ENCODE results near the gene SPATA13. TPM values are rescaled to one million over a fixed set of nuclear protein-coding genes. Genes with fewer than 3 reads are reported as not detected.
A peak's percentile ranks its signal among the peaks of the same experiment; 100 is the strongest.

SPATA13 gene
- total RNA-seq, 1 donor from 2014 or later, result 20.1 TPM

- H3K27me3 ChIP-seq, result no peaks in the 10 kb centered on the region
- no peak overlapping the region for H3K27ac ChIP-seq
- no peak overlapping the region for H3K4me3 ChIP-seq
- no peak for DNase-seq (ENCODE audit: extremely low spot score in 2 of 2)
- no peak for TF ChIP-seq POLR2AphosphoS5 (IDR thresholded peaks at IDR 0.05; ENCODE audit: insufficient read depth in 1 of 2, low read depth in 1 of 2)
- peaks cover 14% of the 10 kb centered on the region for H3K4me1 ChIP-seq
- no peaks in the 10 kb centered on the region for H3K9me3 ChIP-seq
- intact Hi-C loops (cut with DNase I), result no loop called here
- no peaks in the 10 kb centered on the region for H3K36me3 ChIP-seq
Measured at GRCh38 chr13:24212254-24212653, 51.7 kb downstream of the SPATA13 start.

- Histone ChIP-seq H3K36me3 (no peaks in the 10 kb centered on the region), H3K4me1 (peaks cover 18% of the 10 kb centered on the region), H3K27me3 (no peaks in the 10 kb centered on the region), H3K9me3 (no peaks in the 10 kb centered on the region), H3K27ac (no peak overlapping the region), H3K4me3 (no peak overlapping the region)
- intact Hi-C loops (cut with DNase I), result no loop called here
- TF ChIP-seq CTCF (IDR thresholded peaks at IDR 0.05) (no peak), POLR2AphosphoS5 (IDR thresholded peaks at IDR 0.05; ENCODE audit: insufficient read depth in 1 of 2, low read depth in 1 of 2) (no peak), POLR2A (IDR thresholded peaks at IDR 0.05) (no peak)
- no peak for DNase-seq (ENCODE audit: extremely low spot score in 2 of 2)
Measured at GRCh38 chr13:24212674-24213073, 52.2 kb downstream of the SPATA13 start.

- Histone ChIP-seq H3K27me3 (no peaks in the 10 kb centered on the region), H3K36me3 (no peaks in the 10 kb centered on the region), H3K4me3 (no peak overlapping the region), H3K4me1 (peaks cover 16% of the 10 kb centered on the region), H3K27ac (no peak overlapping the region), H3K9me3 (no peaks in the 10 kb centered on the region)
- no peak for TF ChIP-seq POLR2AphosphoS5 (IDR thresholded peaks at IDR 0.05; ENCODE audit: insufficient read depth in 1 of 2, low read depth in 1 of 2)
- no peak for TF ChIP-seq CTCF (IDR thresholded peaks at IDR 0.05)
- TF ChIP-seq POLR2A (IDR thresholded peaks at IDR 0.05), result no peak
- intact Hi-C loops (cut with DNase I), result no loop called here
- no peak for DNase-seq (ENCODE audit: extremely low spot score in 2 of 2)
Measured at GRCh38 chr13:24213932-24214331, 53.4 kb downstream of the SPATA13 start.

- Histone ChIP-seq H3K4me1 (peaks cover 18% of the 10 kb centered on the region), H3K36me3 (no peaks in the 10 kb centered on the region), H3K27me3 (no peaks in the 10 kb centered on the region), H3K4me3 (no peak overlapping the region), H3K9me3 (no peaks in the 10 kb centered on the region), H3K27ac (no peak overlapping the region)
- no peak for DNase-seq (ENCODE audit: extremely low spot score in 2 of 2)
- intact Hi-C loops (cut with DNase I), result no loop called here
- no peak for TF ChIP-seq POLR2AphosphoS5 (IDR thresholded peaks at IDR 0.05; ENCODE audit: insufficient read depth in 1 of 2, low read depth in 1 of 2)
Measured at GRCh38 chr13:24214528-24214927, 54.0 kb downstream of the SPATA13 start.

DNA sequence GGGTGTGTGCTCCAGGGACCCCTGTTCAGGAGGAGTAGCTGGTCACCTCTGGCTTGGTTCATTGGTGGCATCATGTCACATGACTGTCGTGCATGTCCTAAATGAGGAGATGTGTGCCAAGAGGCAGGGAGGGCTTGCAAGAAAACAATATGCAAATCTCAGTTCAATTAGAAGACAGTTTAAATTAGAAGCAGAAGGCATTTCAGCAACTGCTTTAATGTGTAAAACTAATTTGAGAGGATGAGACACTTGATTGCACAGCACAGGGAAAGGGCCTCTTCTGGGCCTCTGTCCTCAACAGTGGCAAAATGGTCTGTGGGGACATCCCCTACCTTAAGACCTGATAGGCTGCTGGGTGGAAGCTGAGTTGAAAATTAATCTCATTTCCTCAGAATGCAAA lies 54.6 kb downstream of the SPATA13 start:
- DNase-seq (ENCODE audit: extremely low spot score in 2 of 2), result peak in 1 of 2 donors; percentile 60
- intact Hi-C loops (cut with DNase I), result no loop called here
- Histone ChIP-seq H3K9me3 (no peaks in the 10 kb centered on the region), H3K4me1 (peaks cover 23% of the 10 kb centered on the region), H3K36me3 (no peaks in the 10 kb centered on the region), H3K27ac (peak overlapping the region; percentile 11), H3K4me3 (no peak overlapping the region), H3K27me3 (no peaks in the 10 kb centered on the region)
- TF ChIP-seq POLR2AphosphoS5 (IDR thresholded peaks at IDR 0.05; ENCODE audit: insufficient read depth in 1 of 2, low read depth in 1 of 2) (no peak), POLR2A (IDR thresholded peaks at IDR 0.05) (no peak), CTCF (IDR thresholded peaks at IDR 0.05) (no peak)

DNA sequence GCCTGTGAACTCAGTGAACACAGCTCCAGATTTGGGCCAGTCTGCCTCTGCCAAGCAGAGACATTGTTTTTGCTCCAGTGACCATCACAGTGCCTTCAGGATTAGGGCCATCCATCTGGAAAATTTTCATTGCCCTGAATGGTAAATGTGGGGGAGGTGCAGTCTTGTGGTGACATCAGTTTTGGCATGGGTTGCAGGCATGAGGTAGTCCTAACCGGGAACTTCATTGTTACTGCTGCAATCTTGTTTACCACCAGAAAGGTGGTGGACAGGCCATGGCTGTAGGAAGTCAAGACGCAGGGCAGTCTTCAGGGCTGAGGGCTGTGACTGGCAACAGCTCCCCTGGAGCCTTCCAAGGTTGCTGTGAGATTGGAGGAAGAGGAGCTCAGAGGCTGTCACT lies 55.2 kb downstream of the SPATA13 start:
- no peak overlapping the region for H3K4me3 ChIP-seq
- intact Hi-C loops (cut with DNase I), result no loop called here
- peaks cover 23% of the 10 kb centered on the region for H3K4me1 ChIP-seq
- H3K36me3 ChIP-seq, result no peaks in the 10 kb centered on the region
- H3K27ac ChIP-seq, result peak overlapping the region; percentile 11
- TF ChIP-seq CTCF (IDR thresholded peaks at IDR 0.05) (no peak), POLR2AphosphoS5 (IDR thresholded peaks at IDR 0.05; ENCODE audit: insufficient read depth in 1 of 2, low read depth in 1 of 2) (no peak), POLR2A (IDR thresholded peaks at IDR 0.05) (no peak)
- DNase-seq (ENCODE audit: extremely low spot score in 2 of 2), result no peak
- no peaks in the 10 kb centered on the region for H3K27me3 ChIP-seq
- H3K9me3 ChIP-seq, result no peaks in the 10 kb centered on the region

Data from vagina (tissue), 2 donors.